ENCODE measurements around the gene PDE4B. TPM values are rescaled to one million over a fixed set of nuclear protein-coding genes. Genes with fewer than 3 reads are reported as not detected.

Gene PDE4B
- total and polyA plus RNA-seq, 10 of the 15 experiments (the other 5 are each of a cell fraction or from before 2014, with no cell fraction given): 3.0 to 13.2 (median 5.7) TPM

GRCh38 chr1:66335859-66336640 is 543.4 kb downstream of the PDE4B start (continued):
- TF ChIP-seq ZNF687 (IDR thresholded peaks at IDR 0.05) (peak; percentile 98), ZBED1 (IDR thresholded peaks at IDR 0.05; ENCODE audit: borderline replicate concordance) (peak; percentile 63; the same call in 1 of the 2 replicates), YBX1 (IDR thresholded peaks at IDR 0.05) (no peak), IRF4 (IDR thresholded peaks at IDR 0.05; ENCODE audit: low read depth, low read length) (peak; percentile 55; the same call in 1 of the 2 replicates), SIX5 (IDR thresholded peaks at IDR 0.05; ENCODE audit: low read depth, low read length, severe bottlenecking) (no peak), ZNF217 (IDR thresholded peaks at IDR 0.05) (peak; percentile 53; the same call in 1 of the 2 replicates), ZNF274 (IDR thresholded peaks at IDR 0.05; ENCODE audit: insufficient read depth, insufficient read length) (no peak), RELB (IDR thresholded peaks at IDR 0.05; ENCODE audit: low read depth) (peak; percentile 89), HCFC1 (IDR thresholded peaks at IDR 0.05; ENCODE audit: low read length) (0 out of 2 replicates have a peak, but pooled peaks have one; percentile 31), ETV6 (conservative IDR thresholded peaks at IDR 0.05 in 1 of 2, IDR thresholded peaks at IDR 0.05 in 1 of 2; ENCODE audit: borderline replicate concordance in 1 of 2, low read depth in 1 of 2) (peak in 1 of 2 experiments; percentile 68; a peak in 2 of 4 replicates), TCF7 (IDR thresholded peaks at IDR 0.05; ENCODE audit: borderline replicate concordance) (no peak), PAX8 (IDR thresholded peaks at IDR 0.05) (no peak), RFX5 (IDR thresholded peaks at IDR 0.05; ENCODE audit: low read depth, low read length) (no peak), TARDBP (IDR thresholded peaks at IDR 0.05; ENCODE audit: borderline replicate concordance) (no peak), ZZZ3 (IDR thresholded peaks at IDR 0.05; ENCODE audit: control insufficient read depth, insufficient read length, low read depth) (no peak), BMI1 (IDR thresholded peaks at IDR 0.05; ENCODE audit: borderline replicate concordance) (peak; percentile 55), FOXK2 (IDR thresholded peaks at IDR 0.05) (no peak), SMAD1 (IDR thresholded peaks at IDR 0.05; ENCODE audit: low read depth, partially characterized antibody) (peak; percentile 76), ZBTB11 (CRISPR knock-in tag; IDR thresholded peaks at IDR 0.05) (no peak)
- TF ChIP-seq, protein P1, sequence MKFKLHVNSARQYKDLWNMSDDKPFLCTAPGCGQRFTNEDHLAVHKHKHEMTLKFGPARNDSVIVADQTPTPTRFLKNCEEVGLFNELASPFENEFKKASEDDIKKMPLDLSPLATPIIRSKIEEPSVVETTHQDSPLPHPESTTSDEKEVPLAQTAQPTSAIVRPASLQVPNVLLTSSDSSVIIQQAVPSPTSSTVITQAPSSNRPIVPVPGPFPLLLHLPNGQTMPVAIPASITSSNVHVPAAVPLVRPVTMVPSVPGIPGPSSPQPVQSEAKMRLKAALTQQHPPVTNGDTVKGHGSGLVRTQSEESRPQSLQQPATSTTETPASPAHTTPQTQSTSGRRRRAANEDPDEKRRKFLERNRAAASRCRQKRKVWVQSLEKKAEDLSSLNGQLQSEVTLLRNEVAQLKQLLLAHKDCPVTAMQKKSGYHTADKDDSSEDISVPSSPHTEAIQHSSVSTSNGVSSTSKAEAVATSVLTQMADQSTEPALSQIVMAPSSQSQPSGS (IDR thresholded peaks at IDR 0.05; ENCODE audit: low read length): peak; percentile 66

All from GM12878 (cell line).